Activated effector memory CD4-positive, alpha-beta T cell treated with Interleukin-2 at 50 U/mL for 16 hours (primary cell): ENCODE data around the gene ZNF563.
"Not testable (repeated sequence)": the region's sequence is repeated elsewhere in the genome, so short reads cannot be mapped to it uniquely, and the experiment has no call there.

Experiments
- DNase-seq: peaks from one replicate; pipeline ENCODE4 v3.0.0-alpha.2; 2020

The ZNF563 gene

DNA sequence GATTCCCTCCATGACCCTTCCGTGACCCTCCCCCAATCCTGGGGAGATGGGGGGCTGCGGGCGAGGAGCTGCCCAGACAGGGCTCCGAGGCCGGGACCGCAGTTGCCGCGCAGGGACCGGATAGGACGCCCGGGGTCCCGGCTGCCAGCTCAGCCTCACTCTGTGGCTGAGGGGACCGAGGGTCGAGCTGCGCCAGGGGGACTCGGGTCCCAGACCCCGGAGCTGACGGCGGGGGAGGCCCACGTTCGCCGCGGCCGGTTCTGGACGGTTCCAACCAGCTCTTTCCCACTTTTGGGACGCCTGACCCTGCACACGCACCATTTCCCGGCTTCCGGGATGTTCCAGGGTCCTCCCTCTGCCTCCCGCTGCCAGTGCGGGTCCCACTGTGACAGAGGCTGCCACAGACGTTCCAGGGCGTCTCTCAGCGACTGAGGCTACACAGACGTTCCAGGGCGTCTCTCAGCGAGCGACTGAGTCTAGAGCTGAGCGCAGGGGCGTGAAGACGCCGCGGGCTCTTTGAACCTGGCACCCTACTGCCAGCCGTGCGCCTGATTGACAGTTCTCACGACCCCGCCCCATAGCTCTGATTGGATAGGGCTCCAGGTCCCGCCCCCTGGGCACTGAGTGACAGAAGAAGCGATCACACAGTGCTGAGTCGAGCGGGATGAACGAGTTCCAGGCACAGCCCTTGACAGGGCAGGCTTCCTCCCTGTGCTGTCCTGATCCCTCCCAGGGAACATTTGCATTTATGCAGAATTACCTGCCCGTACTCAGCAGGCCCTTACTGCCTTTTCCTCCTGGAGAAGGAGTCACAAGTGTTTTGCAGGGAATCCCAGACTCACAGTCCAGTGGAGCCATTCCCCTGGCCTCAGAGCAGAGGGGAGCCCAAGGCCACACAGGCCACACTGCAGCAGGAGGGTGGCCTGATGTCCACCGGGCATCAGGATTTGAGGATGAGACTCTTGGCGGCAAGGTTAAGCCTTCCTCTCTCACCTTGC is at the start of gene ZNF563:
ZNF563 (minus strand) TSS at position 472 of the 998 bp plus-strand sequence; CDS start at position 321, 151 bp downstream.
- DNase-seq, result peak; percentile 98

DNA sequence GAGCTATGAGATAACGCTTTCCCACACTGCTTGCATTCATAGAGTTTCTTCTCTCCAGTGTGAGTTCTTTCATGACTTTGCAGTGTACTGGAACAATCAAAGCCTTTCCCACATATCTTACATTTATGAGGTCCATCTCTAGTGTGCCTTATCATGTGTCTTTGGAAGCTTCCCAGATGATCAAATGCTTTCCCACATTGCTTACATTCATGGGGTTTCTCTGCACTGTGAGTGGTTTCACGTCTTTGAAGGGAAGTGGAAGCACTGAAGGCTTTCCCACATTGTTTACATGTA is 47.0 kb upstream of the ZNF563 start:
- DNase-seq, result no peak

DNA sequence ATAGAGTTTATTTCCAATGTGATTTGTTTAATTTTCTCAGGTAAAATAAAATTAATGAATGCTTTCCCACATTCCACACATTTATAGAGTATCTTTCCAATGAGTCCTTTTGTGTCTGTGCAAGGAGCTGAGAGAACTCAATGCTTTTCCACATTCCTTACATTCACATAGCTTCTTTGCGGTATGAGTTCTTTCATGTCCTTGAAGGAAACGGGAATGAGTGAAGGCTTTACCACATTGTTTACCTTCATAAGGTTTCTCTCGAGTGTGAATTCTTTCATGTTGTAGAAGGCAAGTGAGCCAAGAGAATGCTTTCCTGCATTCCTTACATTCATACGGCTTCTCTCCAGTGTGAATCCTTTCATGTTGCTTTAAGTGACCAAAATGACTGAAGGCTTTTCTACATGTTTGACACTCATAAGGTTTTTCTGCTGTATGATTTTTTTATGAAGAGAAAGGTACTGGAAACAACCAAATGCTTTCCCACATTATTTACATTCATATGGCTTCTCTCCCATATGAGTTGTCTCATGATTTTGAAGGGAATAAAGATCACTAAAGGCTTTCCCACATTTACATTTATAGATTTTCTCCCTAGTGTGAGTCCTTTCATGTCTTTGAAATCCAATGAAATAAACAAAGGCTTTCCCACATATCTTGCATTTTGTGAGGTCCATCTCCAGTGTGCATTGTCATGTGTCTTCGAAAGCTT is 46.5 kb upstream of the ZNF563 start:
- DNase-seq, result no peak

DNA sequence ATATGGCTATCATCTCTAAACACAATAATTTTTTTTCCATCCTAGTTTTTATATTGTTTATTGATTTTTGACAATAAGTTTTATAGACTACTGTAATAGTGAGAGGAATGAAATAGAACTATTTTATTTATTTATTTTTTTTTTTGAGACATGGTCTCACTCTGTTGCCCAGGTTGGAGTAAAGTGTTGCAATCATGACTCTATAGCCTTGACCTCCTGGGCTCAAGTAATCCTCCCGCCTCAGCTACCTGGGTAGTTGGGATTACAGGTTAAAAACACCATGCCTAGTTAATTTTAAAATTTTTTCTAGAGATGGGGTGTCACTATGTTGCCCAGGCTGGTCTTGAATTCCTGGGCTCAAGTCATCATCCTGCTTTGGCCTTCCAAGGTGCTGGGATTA is 40.6 kb upstream of the ZNF563 start:
- DNase-seq, result no peak

DNA sequence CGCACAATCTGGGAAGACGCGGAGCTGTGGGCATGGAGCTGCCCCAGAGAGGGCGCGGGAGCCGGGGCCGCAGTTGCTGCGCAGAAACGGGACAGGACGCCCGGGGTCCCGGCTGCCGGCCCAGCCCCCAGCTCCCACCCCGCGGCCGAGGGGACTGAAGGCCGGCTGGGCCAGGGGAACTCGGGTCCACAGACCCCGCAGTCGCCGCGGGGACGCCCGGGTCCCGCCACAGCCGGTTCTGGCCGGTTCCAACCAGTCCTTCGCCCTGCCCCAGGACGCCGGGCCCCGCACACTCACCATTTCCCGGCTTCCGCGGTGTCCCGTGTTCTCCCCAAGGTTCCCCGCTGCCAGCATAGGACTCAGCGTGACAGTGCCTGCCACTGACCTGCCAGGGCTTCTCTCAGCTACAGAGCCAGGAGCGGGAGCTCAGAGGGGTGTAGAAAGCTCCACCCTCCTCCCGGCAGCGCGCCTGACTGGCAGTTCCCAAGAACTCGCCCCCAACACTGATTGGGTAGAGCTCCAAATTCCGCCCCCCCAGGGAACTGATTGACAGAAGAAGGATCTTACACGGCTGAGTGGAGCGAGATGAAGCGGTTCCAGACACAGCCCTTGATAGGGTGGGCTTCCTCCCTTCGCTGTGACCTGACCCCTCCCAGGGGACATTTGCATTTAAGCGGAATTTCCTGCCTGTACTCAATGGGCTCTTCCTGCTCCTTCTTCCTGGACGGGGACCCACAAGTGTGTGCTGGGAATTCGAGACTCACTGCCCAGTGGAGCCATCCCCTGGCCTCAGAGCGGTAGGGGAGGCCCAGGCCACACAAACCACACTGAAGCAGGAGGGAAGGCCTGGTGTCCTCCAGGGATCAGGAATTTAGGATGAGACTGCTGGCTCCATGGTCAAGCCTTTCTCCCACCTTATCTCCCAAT is 32.1 kb upstream of the ZNF563 start, which contains the start of gene ZNF442:
ZNF442 (minus strand) TSS at position 448 of the 927 bp plus-strand sequence. CDS start 2,052 bp downstream, outside the sequence.
- DNase-seq, result peak; percentile 64

DNA sequence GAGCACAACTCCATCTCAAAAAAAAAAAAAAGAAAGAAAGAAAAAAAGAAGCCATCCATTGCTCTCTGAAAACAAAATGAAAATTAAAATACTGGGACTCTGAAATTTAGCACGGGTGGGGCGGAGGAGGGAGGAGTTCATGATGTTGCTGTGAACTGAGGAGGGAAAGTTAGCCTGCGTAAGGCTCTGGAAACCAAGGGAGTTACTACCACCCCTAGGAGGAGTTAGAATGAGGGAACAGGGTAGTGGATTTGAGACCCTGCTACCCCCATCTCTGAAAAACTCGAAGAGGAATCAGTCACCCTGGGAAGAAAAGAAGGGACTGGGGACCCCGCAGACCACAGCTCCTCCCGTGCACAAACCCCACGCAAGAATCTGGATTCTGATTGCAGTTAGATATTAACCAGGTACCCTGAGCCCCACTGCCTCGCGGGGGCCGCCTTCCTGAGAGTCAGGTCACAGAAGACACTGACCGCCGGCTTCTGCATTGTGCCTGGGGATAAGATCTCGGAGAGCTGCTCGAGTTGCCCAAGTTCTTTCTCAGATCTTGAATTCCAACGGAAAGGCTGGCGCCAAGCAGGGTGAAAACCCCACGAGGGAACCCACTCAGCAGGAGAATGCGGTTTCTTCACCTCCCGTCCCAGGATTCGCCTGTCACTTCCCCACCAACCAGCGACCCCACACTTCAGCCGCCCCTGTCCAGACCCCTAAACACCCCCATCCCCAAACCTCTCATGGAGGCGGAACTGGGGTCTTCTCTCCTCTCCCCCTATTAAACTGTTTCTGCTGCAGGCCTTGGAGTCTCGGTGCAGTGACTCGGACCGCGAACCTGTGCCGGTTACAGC is 31.2 kb upstream of the ZNF563 start:
- no peak for DNase-seq

DNA sequence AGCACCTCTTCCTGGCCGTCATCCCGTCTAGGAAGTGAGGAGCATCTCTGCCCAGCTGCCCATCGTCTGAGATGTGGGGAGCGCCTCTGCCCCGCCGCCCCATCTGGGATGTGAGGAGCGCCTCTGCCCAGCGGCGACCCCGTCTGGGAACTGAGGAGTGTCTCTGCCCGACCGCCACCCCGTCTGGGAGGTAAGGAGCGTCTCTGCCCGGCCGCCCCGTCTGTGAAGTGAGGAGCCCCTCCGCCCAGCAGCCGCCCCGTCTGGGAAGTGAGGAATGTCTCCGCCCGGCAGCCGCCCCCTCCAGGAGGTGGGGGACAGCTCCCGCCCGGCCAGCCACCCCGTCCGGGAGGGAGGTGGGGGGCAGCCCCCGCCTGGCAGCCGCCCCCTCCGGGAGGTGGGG is 28.8 kb upstream of the ZNF563 start:
- DNase-seq, result not testable (repeated sequence)

DNA sequence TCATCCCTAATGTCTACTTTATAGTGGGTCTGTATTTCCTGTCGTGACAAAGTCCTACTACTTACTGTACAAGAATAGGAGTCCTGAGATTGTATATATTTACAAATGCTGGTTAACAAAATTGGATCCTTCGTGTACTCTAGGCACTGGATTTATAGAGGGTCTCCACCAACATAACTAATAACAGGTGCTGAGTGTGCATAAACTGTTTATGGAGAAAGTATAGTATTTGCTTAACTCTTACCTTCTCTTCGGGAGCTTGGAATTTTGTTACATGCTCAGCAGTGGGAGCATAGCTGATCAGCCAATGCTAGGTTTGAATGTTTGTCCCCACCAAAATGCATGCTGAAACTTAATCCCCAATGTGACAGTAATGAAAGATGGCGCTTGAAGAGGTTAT is 19.9 kb upstream of the ZNF563 start:
- DNase-seq, result no peak

DNA sequence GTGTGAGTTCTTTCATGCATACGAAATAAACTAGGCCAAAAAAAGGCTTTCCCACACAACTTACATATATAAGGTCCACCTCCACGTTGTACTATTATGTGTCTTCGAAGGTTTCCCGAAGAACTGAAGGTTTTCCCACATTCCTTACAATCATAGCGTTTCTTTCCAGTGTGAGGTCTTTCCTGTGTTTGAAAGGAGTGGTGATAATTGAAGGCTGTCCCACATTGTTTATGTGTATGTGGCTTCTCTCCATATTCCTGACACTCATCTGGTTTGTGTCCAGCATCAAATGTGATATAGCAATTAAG is 17.4 kb upstream of the ZNF563 start:
- no peak for DNase-seq

DNA sequence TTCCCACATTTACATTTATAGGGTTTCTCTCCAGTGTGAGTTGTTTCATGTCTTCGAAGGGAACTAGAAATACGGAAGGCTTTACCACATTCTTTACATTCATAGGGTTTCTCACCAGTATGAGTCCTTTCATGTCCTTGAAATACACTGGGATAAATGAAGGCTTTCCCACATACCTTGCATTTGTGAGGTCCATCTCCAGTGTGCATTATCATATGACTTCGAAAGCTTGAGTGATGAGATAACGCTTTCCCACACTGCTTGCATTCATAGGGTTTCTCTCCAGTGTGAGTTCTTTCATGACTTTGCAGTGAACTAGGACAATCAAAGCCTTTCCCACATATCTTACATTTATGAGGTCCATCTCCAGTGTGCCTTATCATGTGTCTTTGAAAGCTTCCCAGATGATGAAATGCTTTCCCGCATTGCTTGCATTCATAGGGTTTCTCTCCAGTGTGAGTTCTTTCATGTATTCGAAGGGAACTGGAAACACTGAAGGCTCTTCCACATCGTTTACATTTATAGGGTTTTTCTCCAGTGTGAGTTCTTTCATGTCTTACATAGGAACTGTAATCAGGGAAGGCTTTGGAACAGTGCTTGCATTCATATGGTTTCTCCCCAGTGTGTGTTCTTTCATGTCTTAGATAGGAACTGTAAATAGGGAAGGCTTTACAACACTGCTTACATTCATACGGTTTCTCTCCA is 16.9 kb upstream of the ZNF563 start:
- no peak for DNase-seq

DNA sequence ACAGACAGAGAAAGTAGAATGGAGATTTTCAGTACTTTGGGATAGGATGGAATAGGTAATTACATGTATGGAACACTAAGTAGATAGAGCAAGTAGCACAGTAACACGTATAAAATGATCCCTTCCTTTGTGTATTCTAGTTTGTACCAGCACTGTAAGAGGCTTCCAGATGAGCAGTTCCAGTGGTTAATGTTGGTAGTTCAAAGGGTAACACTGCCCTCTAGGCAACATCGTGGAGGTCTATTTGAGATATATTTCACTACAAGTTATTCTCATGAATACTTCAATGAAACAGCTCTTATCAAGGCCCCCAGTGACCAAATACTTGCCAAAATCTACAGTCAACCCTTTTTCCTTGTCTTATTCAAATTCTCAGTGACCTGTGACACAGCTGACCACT is 13.5 kb upstream of the ZNF563 start:
- no peak for DNase-seq

DNA sequence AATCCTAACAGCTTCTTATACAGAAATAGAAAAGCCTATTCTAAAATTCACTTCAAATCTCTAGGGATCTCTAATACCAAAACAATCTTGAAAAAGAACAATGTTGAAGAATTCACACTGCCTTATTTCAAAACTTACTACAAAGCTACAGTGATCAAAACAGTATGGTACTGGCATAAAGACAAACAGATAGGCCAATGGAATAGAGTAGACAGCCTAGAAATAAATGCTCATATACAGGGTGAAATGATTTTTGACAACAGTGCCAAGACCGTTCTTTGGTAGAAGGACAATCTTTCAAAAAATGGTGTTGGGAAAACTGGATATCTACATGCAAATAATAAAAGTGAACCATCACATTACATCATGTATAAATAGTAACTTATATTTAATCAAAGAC is 11.8 kb upstream of the ZNF563 start:
- DNase-seq, result no peak

DNA sequence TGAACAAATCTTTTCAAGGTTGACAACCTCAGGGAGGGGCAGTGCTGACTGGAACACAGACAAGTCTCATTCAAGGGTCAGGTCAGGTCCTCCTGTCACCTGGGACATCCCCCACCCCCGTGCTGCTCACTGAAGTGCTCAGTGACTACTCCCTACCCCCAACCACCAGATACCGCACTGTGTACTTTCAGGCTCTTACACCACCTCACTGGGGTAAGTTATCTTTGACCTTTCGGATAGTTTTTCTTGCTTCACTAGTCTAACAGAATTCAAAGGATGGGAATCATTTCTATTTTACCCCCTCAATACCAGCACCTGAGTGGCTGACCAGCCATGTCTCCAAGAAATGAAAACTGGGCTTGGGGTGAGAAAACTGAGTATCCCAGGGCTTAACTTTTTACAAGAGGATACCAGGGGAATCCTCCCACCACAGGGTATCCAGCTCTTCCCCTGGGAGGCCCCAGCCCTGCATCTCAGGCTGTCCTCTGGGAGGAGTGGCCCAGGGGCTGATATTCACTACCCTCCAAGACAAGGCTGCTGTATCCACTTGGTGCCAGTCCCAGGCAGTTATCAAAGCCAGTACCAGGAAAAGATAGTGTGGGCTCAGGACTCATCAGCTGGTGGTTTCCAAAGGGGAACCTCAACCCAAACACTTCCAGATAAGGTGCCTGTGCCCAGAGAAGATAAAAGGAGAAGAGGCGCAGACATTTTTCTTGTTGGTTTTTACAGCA is 2.1 kb downstream of the ZNF563 start:
- peak; percentile 1 for DNase-seq

DNA sequence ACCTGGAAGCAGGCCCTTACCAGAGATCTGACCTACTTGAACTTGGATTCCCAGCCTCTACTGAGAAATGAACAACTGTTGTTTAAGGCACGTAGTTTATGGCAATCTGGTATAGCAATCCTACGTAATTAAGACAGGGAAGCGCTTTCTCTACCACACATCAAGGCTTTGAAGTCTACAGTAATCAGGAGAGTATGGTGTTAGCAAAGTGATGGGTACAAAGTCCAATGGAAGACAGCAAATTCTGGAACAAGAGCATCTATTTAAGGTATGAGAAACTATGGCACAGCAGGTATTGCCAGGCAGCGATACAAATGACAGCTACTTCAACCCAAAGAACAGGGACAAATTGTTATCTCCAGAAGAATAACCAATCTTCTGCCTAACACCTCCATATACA is 3.1 kb downstream of the ZNF563 start:
- no peak for DNase-seq

DNA sequence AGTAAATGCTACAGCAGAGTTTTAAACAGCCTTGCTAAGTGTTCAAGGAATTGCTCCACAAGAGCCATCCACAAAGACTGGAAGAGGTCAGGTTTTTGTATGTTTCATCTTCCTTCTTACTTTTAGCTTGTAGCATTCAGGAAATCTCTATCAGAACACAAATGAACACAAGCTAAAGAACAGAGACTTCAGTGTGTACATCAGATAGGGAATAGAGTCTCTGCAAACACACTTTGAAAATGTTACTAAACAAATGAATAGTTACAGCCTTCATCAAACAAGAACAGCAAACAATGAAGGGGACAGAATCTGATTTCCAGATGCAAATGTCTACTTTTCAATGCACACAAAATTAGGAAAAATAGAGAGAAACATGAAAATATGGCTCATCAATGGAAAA is 7.7 kb downstream of the ZNF563 start:
- DNase-seq, result no peak

DNA sequence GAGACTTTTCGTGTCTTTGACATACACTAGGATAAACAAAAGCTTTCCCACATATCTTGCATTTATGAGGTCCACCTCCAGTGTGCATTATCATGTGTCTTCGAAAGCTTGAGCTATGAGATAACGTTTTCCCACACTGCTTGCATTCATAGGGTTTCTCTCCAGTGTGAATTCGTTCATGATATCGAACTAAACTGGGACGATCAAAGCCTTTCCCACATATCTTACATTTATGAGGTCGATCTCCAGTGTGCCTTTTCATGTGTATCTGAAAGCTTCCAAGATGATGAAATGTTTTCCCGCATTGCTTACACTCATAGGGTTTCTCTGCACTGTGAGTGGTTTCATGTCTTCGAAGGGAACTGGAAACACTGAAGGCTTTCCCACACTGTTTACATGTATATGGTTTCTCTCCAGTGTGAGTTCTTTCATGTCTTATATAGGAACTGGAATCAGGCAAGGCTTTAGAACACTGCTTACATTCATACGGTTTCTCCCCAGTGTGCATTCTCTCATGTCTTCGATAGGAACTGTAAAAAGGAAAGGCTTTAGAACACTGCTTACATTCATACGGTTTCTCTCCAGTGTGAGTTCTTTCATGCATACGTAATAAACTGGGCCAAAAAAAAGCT is 14.5 kb downstream of the ZNF563 start:
- no peak for DNase-seq

DNA sequence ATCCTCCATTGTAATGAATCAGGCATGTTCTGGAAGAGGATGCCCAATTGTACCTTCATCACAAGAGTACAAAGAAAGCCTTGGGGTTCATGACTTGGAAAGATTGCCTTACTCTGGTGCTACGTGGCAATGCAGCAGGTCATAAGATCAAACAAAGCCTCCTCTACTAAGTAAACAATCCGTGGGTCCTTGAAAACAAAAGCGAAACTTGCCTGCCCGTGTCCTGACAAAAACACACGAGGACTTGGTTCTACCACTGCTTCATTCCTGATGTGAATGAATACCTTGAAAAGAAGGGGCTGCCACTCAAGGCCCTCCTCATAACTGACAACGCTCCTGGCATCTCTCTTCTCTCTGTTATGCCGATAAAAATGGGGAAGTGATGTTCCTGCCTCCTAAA is 18.9 kb downstream of the ZNF563 start:
- DNase-seq, result no peak

DNA sequence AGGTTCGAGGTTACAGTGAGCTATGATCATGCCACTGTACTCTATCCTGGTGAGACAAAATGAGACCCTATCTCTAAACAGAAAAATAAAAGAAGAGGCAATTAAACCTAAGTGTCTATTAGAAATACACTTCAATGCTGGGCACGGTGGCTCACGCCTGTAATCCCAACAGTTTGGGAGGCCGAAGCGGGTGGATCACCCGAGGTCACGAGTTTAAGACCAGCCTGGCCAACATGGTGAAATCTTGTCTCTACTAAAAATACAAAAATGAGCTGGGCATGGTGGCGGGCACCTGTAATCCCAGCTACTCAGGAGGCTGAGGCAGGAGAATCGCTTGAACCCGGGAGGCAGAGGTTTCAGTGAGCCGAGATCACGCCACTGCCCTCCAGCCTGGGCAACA is 24.5 kb downstream of the ZNF563 start:
- not testable (repeated sequence) for DNase-seq

DNA sequence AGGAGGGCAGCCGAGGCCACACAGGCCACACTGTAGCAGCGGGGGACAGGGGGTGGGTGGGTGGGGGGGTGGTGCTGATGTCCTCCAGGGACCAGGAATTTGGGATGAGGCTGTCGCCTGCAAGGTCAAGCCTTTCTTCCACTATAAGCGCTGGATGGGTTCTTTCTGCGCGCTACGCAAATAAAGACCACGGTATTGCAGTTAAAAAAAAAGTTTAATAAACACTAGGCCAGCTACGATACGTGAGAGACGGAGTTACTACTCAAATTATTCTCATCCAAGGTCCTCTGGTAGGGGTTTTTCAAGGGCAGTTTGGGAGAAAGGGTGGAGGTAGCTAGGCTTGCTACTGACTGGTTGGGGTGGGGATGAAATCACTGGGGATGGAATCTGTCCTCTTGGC is 38.2 kb downstream of the ZNF563 start:
- no peak for DNase-seq
